CD4-positive, alpha-beta T cell treated with Interleukin-1 beta for 1 hour (primary cell): ENCODE data around the gene MAP3K7CL.

Experiments used
- DNase-seq, 2 donors: peaks; one replicate each; pipeline ENCODE4 v3.0.0-alpha.2; 2020 to 2022

The MAP3K7CL gene

GRCh38 chr21:29170944-29171343 is 40.5 kb downstream of the MAP3K7CL start:
- no peak for DNase-seq

DNA sequence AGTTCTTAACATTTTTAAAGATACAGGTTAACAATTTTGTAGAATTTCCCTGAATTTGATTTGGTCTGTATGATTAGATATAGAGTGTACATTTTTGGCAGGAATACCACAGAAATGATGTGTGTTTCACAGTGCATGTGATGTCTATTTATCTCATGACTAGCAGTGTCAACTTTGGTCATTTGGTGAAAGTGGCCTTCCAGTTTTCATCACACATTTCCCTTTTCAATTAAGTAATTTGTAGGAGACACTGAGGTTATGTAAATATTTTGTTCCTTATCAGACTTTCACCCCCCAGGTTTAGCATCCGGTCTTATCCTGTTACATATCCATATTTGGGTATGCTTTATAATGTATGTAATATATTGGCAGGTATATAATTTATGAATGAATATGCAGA is 41.8 kb downstream of the MAP3K7CL start:
- DNase-seq: no peak

DNA sequence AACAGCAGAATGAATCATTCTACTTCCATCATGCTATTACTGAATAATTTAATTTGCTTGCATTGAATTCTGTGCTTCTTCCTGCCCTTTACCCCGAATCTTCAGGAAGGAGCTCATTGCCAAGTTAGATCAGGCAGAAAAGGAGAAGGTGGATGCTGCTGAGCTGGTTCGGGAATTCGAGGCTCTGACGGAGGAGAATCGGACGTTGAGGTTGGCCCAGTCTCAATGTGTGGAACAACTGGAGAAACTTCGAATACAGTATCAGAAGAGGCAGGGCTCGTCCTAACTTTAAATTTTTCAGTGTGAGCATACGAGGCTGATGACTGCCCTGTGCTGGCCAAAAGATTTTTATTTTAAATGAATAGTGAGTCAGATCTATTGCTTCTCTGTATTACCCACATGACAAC is 44.2 kb downstream of the MAP3K7CL start:
- DNase-seq: no peak

DNA sequence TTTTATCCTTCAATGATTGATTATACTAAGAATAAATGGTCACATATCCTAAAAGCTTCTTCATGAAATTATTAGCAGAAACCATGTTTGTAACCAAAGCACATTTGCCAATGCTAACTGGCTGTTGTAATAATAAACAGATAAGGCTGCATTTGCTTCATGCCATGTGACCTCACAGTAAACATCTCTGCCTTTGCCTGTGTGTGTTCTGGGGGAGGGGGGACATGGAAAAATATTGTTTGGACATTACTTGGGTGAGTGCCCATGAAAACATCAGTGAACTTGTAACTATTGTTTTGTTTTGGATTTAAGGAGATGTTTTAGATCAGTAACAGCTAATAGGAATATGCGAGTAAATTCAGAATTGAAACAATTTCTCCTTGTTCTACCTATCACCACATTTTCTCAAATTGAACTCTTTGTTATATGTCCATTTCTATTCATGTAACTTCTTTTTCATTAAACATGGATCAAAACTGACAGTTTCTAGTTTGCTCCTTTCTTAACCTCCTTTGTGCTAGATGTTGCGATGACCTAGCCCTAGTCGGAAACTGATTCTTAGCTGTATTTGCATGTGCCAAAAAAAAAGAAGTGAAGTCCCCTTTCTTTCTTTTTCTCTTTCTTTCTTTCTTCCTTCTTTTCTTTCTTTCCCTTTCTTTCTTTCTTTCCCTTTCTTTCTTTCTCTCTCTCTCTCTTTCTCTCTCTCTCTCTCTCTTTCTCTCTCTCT is 45.1 kb downstream of the MAP3K7CL start:
- no peak for DNase-seq

GRCh38 chr21:29176471-29177120 is 46.2 kb downstream of the MAP3K7CL start:
- DNase-seq: no peak

DNA sequence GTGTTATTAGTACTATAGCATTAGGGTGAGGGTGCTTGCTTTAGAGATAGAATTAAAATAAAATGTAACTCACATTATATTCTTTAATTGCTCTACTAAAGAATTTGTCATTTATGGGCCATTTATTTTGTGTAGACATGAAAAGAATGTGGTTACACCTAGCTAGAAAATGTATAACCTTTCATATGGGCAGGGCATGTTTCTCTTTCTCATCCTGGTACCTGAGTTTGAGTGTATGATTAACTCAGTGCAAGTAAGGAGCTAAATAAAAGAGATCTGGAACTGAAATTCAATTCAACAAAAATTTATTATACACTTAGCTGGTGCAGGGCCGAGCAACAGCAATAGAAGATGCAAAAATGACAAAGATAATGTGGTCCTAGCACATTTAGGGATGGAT is 47.4 kb downstream of the MAP3K7CL start:
- no peak for DNase-seq

GRCh38 chr21:29178926-29179325 is 48.5 kb downstream of the MAP3K7CL start:
- DNase-seq: no peak

DNA sequence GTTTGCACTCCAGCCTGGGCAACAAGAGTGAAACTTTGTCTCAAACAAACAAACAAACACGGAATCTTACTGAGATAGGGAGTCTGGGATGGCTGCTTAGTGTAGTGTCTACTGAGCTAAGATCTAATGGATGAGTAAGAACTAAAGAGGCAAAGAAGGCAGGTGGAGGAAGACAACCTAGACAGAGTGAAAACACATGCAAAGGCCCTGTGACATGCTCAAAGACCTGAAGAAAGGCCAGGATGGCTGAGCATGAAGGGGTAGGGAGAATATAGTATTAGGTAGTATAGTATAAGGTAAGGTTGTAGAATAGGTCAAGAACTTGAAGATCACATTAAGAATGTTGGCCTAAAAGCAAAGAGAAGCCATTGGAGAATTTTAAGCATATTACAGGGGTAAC is 49.1 kb downstream of the MAP3K7CL start:
- no peak for DNase-seq

- DNase-seq: no peak
Measured at GRCh38 chr21:29181799-29182470, 51.5 kb downstream of the MAP3K7CL start.

DNA sequence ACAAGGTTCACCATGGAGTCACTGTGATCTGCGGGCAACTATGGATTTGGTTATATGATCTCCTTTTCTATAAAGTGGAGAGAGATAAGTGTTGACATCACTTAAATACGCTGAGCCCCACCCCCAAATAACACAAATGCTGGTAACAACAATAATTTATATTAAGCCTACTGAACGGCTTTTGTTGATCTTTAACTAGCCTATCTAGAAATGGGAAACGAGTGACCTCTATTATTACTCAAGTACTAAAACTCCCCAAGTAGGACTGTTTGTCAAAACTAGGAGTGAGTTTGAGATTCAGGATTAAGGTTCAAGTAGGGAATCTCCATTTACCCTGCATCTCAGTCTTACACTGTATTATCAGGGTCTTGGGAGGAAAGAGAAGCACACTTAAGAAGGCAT is 52.2 kb downstream of the MAP3K7CL start:
- no peak for DNase-seq

DNA sequence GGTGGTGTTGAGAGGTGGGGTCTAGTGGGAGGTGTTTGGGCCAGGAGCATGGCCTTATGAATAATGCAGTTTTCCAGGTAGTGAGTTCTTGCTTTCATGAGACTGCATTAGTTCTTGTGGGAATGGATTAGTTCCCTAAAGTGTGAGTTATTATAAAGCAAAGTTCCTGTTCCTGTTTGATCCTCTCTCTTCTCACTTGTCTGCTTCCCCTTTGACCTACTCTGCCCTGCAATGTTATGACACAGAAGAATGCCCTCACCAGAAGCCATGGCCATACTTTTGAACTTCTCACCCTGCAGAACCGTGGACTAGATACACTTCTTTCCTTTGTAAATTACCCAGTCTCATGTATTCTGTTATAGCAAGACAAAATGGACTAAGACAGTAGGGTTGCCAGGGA is 53.6 kb downstream of the MAP3K7CL start:
- DNase-seq: peak in 1 of 2 donors; percentile 44

- no peak for DNase-seq
Measured at GRCh38 chr21:29185172-29185571, 54.7 kb downstream of the MAP3K7CL start.

DNA sequence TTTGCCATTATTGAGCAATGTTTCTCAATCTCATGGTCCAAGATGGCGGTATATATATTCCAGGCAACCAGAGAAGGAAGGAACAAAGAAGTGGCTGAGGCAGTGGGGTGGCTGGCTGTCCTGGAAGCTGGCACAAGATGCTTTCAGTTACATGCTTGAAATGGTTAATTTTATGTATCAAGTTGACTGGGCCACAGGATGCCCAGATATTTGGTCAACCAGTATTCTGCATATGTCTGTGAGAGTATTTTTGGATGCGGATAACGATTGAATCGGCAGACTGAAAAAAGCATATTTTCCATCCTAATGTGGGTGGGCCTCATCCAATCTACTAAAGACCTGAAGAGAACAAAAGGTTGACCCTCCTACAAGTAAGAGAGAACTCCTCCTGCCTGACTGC is 55.2 kb downstream of the MAP3K7CL start:
- no peak for DNase-seq

DNA sequence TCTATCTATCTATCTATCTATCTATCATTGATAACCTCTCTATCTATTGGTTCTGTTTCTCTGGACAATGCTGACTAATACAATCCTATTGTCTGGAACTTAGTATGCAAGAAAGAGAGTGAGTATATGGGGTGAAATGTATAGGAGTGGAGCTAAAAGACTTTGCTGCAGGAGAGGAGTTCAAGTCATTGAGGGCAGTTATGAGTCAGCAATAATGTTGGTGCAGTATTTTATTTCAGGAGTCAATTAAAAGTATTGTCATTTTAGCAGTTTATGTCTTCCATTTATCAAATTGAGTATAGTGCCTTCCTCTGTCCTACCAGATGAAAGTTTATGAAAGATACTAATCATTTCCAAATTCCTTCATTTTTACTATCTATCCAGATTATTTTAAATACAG is 55.8 kb downstream of the MAP3K7CL start:
- DNase-seq: no peak

DNA sequence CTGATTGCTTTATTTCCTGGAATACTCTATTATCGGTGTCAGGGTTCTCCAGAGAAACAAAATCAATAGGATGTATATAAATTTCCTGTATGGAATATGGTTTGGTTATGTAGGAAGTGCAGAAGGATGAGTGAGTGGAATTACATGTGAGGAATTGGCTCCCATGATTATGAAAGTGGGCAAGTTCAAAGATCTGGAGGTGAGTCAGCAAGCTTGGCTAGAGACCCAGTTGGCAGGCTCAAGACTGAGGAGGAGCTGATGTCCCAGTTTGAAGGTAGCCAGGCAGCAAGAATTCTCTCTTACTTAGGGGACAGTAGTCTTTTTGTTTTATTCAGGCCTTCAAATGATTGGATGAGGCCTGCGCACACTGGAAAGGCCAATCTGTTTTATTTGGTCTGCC is 57.5 kb downstream of the MAP3K7CL start:
- DNase-seq: no peak

- no peak for DNase-seq
Measured at GRCh38 chr21:29189353-29189752, 58.9 kb downstream of the MAP3K7CL start.

DNA sequence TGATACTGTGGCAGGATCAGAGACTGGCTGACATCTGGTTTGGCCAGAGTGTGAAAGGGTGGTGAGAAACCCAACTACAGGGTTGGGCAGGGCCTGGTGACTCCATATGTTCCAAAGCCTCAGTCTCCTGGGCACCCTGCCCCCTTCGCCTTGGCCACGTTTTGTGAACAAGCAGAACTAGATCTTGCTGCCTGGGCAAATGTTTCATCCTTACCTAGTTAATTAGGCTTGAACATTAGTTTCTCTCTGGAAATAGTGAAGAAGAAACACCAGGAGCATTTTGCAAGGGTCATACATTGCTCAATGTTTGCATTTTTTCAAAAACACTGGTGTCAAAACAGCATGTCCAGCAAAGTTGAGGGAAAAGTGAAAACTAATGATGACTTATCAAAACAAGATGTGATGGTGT is 60.5 kb downstream of the MAP3K7CL start:
- peak in 1 of 2 donors; percentile 23 for DNase-seq

DNA sequence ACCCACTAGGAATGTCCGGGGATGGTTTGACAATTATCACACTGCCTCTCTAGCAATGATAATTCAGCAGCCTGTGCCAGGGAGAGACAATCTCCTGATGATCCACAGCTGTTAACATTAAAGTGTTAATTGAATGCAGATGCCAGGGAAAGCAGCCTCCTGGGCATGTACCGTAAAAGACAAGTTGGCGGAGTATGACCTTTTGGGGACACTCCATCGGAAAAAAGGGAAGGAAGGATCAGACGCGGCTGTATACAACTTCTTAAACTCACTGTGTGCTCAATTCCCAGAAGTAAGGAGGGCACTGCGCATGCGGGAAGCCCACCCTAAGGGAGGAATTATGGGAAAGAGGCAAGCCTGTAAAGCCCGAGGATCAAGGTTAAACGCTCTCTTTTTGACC is 62.6 kb downstream of the MAP3K7CL start:
- DNase-seq: no peak

DNA sequence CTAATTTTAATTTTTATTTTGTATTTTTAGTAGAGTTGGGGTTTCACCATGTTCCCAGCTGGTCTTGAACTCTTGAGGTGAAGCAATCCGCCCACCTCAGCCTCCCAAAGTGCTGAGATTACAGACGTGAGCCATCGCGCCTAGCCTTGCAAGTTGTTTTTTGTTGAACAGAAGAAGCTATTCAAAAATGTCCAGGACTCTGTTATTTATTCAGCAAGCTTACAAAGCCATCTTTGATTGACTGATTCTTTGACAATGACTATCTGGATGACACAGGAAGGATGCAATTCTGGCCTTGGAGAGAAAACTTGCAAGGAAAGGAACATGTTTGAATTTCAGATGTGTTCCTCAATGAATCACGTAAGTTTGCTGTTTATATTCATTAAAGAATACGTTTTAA is 63.5 kb downstream of the MAP3K7CL start:
- no peak for DNase-seq

- DNase-seq: no peak
Measured at GRCh38 chr21:29194342-29194741, 63.9 kb downstream of the MAP3K7CL start.

GRCh38 chr21:29194847-29195246 is 64.4 kb downstream of the MAP3K7CL start:
- no peak for DNase-seq

DNA sequence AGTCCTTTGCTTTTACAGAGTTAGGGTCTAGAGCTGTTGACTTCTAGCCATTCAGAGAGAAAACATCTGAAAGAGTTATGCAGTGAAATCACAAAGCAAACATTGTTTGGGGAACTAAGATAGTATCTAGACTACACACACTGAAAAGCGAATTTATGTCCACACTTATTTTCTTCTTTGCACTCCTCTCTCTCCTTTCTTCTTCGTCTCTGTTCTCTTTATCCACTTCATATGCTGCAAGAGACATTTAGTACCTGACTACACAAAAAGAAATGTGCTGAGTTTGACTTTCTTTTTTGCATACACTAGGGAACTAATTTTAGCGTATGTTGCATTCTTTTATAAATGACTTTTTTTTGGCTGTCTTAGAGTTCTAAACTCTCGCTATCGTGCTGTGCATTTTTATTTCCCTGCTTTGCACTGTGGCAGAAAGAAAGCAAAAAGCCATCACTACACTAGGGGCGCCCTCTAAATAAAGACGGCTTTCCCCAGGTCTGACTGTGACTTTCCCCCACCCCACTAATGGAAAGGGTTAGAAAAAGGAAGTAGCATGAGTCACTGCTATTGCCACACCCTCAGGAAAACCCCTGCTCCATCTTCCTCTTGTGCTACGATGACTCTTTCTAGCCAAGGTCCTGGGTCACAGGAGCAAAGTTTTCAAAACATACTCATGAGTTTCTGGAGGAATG is 65.7 kb downstream of the MAP3K7CL start:
- peak; percentile 81 to 87 for DNase-seq

DNA sequence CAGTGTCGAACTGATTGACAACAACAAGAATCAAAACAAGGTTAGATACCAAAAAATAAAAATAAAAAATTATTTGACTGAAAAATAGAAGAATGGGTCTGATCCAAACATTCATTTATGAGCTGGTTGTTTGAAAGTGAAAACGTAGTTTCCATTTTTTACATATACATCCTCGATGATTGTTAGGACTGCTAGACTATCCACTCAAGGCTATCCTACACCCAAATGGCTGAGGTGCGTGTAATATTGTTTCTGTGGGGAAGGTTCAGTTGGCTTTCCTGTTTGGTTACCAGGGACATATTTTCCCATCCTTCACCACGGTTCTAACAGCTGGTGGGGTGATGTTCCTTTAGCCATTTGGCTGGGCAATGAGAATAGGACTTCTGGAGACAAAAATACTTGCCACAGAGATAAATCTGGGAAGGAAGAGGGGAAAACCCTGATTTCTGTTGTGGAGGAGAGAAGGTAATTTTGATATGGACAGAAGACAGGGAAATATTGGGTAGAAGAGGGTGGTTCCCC is 66.3 kb downstream of the MAP3K7CL start:
- DNase-seq: no peak
